Measurements from ENCODE around the gene COP1. TPM values are rescaled to one million over a fixed set of nuclear protein-coding genes. Genes with fewer than 3 reads are reported as not detected.
"Not testable (repeated sequence)": the region's sequence is repeated elsewhere in the genome, so short reads cannot be mapped to it uniquely, and the experiment has no call there.

Gene COP1
- total RNA-seq, 4 donors from 2014 or later = 84.6 to 125 (median 106) TPM

DNA sequence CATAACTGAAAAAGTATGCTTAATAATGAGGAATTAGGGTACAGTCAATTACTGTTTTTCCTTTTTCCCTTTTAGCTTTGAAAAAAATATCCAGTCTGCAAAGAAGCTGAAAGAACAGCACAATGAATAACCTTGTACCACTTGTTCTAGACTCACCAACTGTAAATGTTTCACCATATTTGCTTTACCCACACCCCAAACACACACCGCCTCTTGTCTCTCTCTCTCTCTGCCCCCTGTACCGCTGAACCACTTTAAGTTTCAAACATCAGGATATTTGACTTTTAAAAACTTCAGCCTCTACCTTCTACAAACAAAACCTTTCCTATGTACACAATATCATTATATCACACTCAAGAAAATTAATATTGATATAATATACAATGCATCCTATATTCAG, 197.1 kb downstream of the COP1 start:
- H3K4me3 ChIP-seq = no peak overlapping the region
- DNase-seq = no peak
- TF ChIP-seq, protein P1, sequence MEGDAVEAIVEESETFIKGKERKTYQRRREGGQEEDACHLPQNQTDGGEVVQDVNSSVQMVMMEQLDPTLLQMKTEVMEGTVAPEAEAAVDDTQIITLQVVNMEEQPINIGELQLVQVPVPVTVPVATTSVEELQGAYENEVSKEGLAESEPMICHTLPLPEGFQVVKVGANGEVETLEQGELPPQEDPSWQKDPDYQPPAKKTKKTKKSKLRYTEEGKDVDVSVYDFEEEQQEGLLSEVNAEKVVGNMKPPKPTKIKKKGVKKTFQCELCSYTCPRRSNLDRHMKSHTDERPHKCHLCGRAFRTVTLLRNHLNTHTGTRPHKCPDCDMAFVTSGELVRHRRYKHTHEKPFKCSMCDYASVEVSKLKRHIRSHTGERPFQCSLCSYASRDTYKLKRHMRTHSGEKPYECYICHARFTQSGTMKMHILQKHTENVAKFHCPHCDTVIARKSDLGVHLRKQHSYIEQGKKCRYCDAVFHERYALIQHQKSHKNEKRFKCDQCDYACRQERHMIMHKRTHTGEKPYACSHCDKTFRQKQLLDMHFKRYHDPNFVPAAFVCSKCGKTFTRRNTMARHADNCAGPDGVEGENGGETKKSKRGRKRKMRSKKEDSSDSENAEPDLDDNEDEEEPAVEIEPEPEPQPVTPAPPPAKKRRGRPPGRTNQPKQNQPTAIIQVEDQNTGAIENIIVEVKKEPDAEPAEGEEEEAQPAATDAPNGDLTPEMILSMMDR (IDR thresholded peaks at IDR 0.05) = no peak
- TF ChIP-seq POLR2A (IDR thresholded peaks at IDR 0.05) = no peak

DNA sequence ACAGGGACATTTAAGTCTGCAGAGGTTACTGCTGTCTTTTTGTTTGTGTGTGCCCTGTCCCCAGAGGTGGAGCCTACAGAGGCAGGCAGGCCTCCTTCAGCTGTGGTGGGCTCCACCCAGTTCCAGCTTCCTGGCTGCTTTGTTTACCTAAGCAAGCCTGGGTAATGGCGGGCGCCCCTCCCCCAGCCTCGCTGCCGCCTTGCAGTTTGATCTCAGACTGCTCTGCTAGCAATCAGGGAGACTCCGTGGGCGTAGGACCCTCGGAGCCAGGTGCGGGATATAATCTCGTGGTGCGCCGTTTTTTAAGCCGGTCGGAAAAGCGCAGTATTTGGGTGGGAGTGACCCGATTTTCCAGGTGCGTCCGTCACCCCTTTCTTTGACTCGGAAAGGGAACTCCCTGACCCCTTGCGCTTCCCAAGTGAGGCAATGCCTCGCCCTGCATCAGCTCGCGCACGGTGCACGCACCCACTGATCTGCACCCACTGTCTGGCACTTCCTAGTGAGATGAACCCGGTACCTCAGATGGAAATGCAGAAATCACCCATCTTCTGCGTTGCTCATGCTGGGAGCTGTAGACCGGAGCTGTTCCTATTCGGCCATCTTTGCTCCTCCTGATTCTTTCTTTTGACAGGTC, 199.2 kb downstream of the COP1 start:
- not testable (repeated sequence) for H3K27ac ChIP-seq

More for the DNA sequence above, 197.1 kb downstream of the COP1 start:
- Histone ChIP-seq H3K27ac (no peak overlapping the region), H3K4me1 (no peaks in the 10 kb centered on the region), H3K27me3 (no peaks in the 10 kb centered on the region), H3K9me3 (no peaks in the 10 kb centered on the region), H3K36me3 (peaks cover 0 to 27% (median 0%) of the 10 kb centered on the region in 3 donors)

DNA sequence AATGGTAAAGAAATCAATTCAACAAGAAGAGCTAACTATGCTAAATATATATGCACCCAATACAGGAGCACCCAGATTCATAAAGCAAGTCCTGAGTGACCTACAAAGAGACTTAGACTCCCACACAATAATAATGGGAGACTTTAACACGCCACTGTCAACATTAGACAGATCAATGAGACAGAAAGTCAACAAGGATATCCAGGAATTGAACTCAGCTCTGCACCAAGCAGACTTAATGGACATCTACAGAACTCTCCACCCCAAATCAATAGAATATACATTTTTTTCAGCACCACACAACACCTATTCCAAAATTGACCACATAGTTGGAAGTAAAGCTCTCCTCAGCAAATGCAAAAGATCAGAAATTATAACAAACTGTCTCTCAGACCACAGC, 212.4 kb downstream of the COP1 start:
- H3K36me3 ChIP-seq, H3K27me3 ChIP-seq, H3K27ac ChIP-seq, DNase-seq, H3K9me3 ChIP-seq, H3K4me3 ChIP-seq, H3K4me1 ChIP-seq: not testable (repeated sequence)

More for the DNA sequence above, 199.2 kb downstream of the COP1 start:
- H3K27me3 ChIP-seq, H3K9me3 ChIP-seq, H3K4me3 ChIP-seq, DNase-seq, H3K4me1 ChIP-seq: not testable (repeated sequence)
- H3K36me3 ChIP-seq = peaks cover 0 to 25% (median 0%) of the 10 kb centered on the region in 3 donors

DNA sequence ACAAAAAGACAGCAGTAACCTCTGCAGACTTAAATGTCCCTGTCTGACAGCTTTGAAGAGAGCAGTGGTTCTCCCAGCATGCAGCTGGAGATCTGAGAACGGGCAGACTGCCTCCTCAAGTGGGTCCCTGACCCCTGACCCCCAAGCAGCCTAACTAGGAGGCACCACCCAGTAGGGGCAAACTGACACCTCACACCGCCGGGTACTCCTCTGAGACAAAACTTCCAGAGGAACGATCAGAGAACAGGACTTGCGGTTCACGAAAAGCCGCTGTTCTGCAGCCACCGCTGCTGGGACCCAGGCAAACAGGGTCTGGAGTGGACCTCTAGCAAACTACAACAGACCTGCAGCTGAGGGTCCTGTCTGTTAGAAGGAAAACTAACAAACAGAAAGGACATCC, 214.3 kb downstream of the COP1 start:
- H3K36me3 ChIP-seq, H3K4me3 ChIP-seq, H3K4me1 ChIP-seq, H3K9me3 ChIP-seq, DNase-seq, H3K27ac ChIP-seq, H3K27me3 ChIP-seq: not testable (repeated sequence)

DNA sequence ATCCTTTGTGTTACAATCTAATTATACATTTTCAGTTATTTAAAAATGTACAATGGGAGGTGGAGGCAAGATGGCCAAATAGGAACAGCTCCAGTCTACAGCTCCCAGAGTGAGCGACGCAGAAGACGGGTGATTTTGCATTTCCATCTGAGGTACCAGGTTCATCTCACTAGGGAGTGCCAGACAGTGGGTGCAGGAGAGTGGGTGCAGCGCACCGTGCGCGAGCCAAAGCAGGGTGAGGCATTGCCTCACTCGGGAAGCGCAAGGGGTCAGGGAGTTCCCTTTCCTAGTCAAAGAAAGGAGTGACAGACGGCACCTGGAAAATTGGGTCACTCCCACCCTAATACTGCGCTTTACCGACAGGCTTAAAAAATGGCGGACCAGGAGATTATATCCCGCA, 214.9 kb downstream of the COP1 start:
- peaks cover 0 to 16% (median 0%) of the 10 kb centered on the region in 3 donors for H3K36me3 ChIP-seq
- not testable (repeated sequence) for H3K27ac ChIP-seq, H3K27me3 ChIP-seq, DNase-seq, H3K4me3 ChIP-seq, H3K4me1 ChIP-seq, H3K9me3 ChIP-seq

DNA sequence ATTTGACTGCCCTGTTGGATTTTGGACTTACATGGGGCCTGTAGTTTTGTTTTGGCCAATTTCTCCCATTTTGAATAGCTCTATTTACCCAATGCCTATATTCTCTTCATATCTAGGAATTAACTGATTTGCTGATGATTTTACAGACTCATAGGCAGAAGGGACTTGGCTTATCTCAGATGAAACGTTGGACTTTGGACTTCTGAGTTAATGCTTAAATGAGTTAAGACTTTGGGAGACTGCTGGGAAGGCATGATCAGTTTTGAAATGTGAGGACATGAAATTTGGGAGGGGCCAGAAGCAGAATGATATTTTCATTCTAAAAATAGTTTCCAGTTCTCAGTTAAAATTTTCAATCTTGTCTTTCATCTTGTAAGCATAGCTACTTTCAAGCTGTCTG, 222.3 kb downstream of the COP1 start:
- Histone ChIP-seq H3K27ac (no peak overlapping the region), H3K36me3 (peaks cover 0 to 47% (median 0%) of the 10 kb centered on the region in 3 donors), H3K27me3 (no peaks in the 10 kb centered on the region), H3K4me3 (no peak overlapping the region), H3K4me1 (peaks cover 0 to 6% (median 0%) of the 10 kb centered on the region in 4 donors), H3K9me3 (peaks cover 0 to 11% (median 4%) of the 10 kb centered on the region in 4 donors)
- no peak for DNase-seq
- no peak for TF ChIP-seq POLR2A (IDR thresholded peaks at IDR 0.05)
- TF ChIP-seq, protein P1 (IDR thresholded peaks at IDR 0.05) = no peak

DNA sequence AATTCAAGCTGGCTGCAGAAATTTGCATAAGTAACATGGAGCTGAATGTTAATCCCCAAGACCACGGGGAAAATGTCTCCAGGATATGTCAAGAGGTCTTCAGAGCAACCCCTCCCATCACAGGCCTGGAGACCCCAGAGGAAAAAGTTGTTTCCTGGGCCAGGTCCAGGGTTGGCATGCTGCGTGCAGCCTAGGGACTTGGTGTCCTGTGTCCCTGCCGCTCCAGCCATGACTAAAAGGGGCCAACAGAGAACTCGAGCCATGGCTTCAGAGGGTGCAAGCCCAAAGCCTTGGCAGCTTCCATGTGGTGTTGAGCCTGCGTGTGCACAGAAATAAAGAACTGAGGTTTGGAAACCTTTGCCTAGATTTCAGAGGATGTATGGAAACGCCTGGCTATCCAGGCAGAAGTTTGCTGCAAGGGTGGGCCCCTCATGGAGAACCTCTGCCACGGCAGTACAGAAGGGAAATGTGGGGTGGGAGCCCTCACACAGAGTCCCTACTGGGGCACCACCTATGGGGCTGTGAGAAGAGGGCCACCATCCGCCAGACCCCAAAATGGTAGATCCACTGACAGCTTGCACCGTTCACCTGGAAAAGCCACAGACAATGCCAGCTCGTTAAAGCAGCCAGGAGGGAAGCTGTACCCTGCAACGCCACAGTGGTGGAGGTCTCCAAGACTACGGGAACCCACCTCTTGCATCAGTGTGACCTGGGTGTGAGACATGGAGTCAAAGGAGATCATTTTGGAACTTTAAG, 222.9 kb downstream of the COP1 start:
- H3K4me1 ChIP-seq = peaks cover 0 to 6% (median 0%) of the 10 kb centered on the region in 4 donors
- no peak overlapping the region for H3K27ac ChIP-seq
- H3K27me3 ChIP-seq = no peaks in the 10 kb centered on the region
- H3K36me3 ChIP-seq = peaks cover 0 to 47% (median 0%) of the 10 kb centered on the region in 3 donors
- no peak overlapping the region for H3K4me3 ChIP-seq
- H3K9me3 ChIP-seq = peaks cover 0 to 11% (median 4%) of the 10 kb centered on the region in 4 donors
- TF ChIP-seq POLR2A (IDR thresholded peaks at IDR 0.05) = no peak
- TF ChIP-seq, protein P1 (IDR thresholded peaks at IDR 0.05) = no peak
- DNase-seq = no peak

DNA sequence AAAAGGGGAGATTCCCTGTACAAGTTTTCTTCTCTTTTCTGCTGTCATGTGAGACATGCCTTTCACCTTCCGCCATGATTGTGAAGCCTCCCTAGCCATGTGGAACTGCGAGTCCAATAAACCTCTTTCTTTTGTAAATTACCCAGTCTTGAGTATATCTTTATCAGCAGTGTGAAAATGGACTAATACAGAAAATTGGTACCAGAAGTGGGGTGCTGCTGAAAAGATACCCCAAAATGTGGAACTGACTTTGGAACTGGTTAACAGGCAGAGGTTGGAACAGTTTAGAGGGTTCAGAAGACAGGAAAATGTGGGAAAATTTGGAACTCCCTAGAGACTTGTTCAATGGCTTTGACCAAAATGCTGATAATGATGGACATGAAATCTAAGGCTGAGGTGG, 223.7 kb downstream of the COP1 start:
- H3K27me3 ChIP-seq, DNase-seq, H3K4me1 ChIP-seq, H3K4me3 ChIP-seq, H3K27ac ChIP-seq: not testable (repeated sequence)
- peaks cover 0 to 11% (median 4%) of the 10 kb centered on the region in 4 donors for H3K9me3 ChIP-seq
- peaks cover 0 to 43% (median 0%) of the 10 kb centered on the region in 3 donors for H3K36me3 ChIP-seq
